Measurements from ENCODE around the gene DEPDC4. TPM values are rescaled to one million over a fixed set of nuclear protein-coding genes. Genes with fewer than 3 reads are reported as not detected.
A peak's percentile ranks its signal among the peaks of the same experiment; 100 is the strongest.

Gene DEPDC4
- total RNA-seq, 4 donors from 2014 or later, result 0.89 to 2.0 TPM; not detected in 2

GRCh38 chr12:100199347-100200149, 67.3 kb downstream of the DEPDC4 start:
- TF ChIP-seq CTCF (IDR thresholded peaks at IDR 0.05) (peak in 1 of 4 experiments; percentile 7), EP300 (IDR thresholded peaks at IDR 0.05) (no peak), POLR2AphosphoS5 (IDR thresholded peaks at IDR 0.05) (peak; percentile 42), POLR2A (IDR thresholded peaks at IDR 0.05) (no peak)
- Histone ChIP-seq H3K4me1 (peaks cover 0 to 52% (median 11%) of the 10 kb centered on the region in 3 donors), H3K4me3 (peak overlapping the region; percentile 61 to 89), H3K27ac (peak overlapping the region; percentile 49 to 94 (median 88)), H3K36me3 (peaks cover 0 to 18% of the 10 kb centered on the region in 2 donors), H3K9me3 (no peaks in the 10 kb centered on the region), H3K27me3 (no peaks in the 10 kb centered on the region)
- peak; percentile 84 for ATAC-seq
- 0% methylated on average over 5 to 6 of the region's 79 CpGs for WGBS, 2 donors (ENCODE audit: low coverage in 1 of 2)

- TF ChIP-seq EP300 (IDR thresholded peaks at IDR 0.05) (no peak), CTCF (IDR thresholded peaks at IDR 0.05) (no peak), POLR2A (IDR thresholded peaks at IDR 0.05) (no peak), POLR2AphosphoS5 (IDR thresholded peaks at IDR 0.05) (no peak)
- ATAC-seq, result no peak
- peaks cover 0 to 18% of the 10 kb centered on the region in 2 donors for H3K36me3 ChIP-seq
- WGBS, 2 donors (ENCODE audit: low coverage in 1 of 2), result 40 to 48% methylated on average over 6 of the region's 6 CpGs
- no peaks in the 10 kb centered on the region for H3K9me3 ChIP-seq
- H3K27me3 ChIP-seq, result no peaks in the 10 kb centered on the region
- H3K4me1 ChIP-seq, result peaks cover 0 to 46% (median 11%) of the 10 kb centered on the region in 3 donors
- H3K27ac ChIP-seq, result peak overlapping the region in 3 of 4 donors; percentile 86 to 94 (median 91)
- peak overlapping the region; percentile 61 to 89 for H3K4me3 ChIP-seq
Measured at GRCh38 chr12:100199023-100199346, 67.9 kb downstream of the DEPDC4 start.

GRCh38 chr12:100197486-100197885, 69.4 kb downstream of the DEPDC4 start:
- H3K36me3 ChIP-seq, result peaks cover 0 to 16% of the 10 kb centered on the region in 2 donors
- H3K27ac ChIP-seq, result no peak overlapping the region
- TF ChIP-seq CTCF (IDR thresholded peaks at IDR 0.05), result no peak
- TF ChIP-seq POLR2A (IDR thresholded peaks at IDR 0.05), result no peak
- no peak for TF ChIP-seq EP300 (IDR thresholded peaks at IDR 0.05)
- no peak for TF ChIP-seq POLR2AphosphoS5 (IDR thresholded peaks at IDR 0.05)
- no peaks in the 10 kb centered on the region for H3K9me3 ChIP-seq
- no peak for ATAC-seq
- no peak overlapping the region for H3K4me3 ChIP-seq
- H3K4me1 ChIP-seq, result peaks cover 0 to 31% (median 11%) of the 10 kb centered on the region in 3 donors
- WGBS, 2 donors (ENCODE audit: low coverage in 1 of 2), result 91 to 94% methylated on average over 2 to 4 of the region's 4 CpGs
- H3K27me3 ChIP-seq, result no peaks in the 10 kb centered on the region

GRCh38 chr12:100193085-100193484, 73.8 kb downstream of the DEPDC4 start:
- H3K4me3 ChIP-seq, result no peak overlapping the region
- H3K27me3 ChIP-seq, result no peaks in the 10 kb centered on the region
- ATAC-seq, result no peak
- no peak for TF ChIP-seq POLR2A (IDR thresholded peaks at IDR 0.05)
- 89% methylated on average over 1 of the region's 1 CpG; no CpG with 5 or more reads in 1 of the 2 donors for WGBS, 2 donors (ENCODE audit: low coverage in 1 of 2)
- H3K36me3 ChIP-seq, result peaks cover 0 to 25% of the 10 kb centered on the region in 2 donors
- H3K27ac ChIP-seq, result no peak overlapping the region
- H3K9me3 ChIP-seq, result no peaks in the 10 kb centered on the region
- no peaks in the 10 kb centered on the region for H3K4me1 ChIP-seq

Small RNA genes within 50 kb of the gene (small RNA-seq; reads per million reads assigned to genes)
- gene RF00019, result 0 reads per million in 4 donors

Other genes with a start within 250 kb of the DEPDC4 start
- 10 to 100 TPM; 41.4 to 59.0 (median 45.0) TPM for gene BLTP3B, start 124.2 kb downstream of the DEPDC4 start, total RNA-seq
- 10 to 100 TPM; 11.6 to 30.8 (median 17.5) TPM for gene ACTR6, start 66.3 kb downstream of the DEPDC4 start, total RNA-seq
- gene SCYL2, start 98 bp upstream of the DEPDC4 start, total RNA-seq, result 10 to 100 TPM; 51.0 to 72.8 (median 61.4) TPM
- not detected for gene SLC17A8, start 90.0 kb upstream of the DEPDC4 start, total RNA-seq
- not detected for gene NR1H4, start 206.8 kb upstream of the DEPDC4 start, total RNA-seq

Measured in gastroesophageal sphincter (tissue), 4 donors.